HEK293 (cell line): ENCODE results near the gene EXOSC1.

ENCODE experiments used
- CTCF ChIA-PET: fragments of 350-600 bp; formaldehyde crosslinking; extraction: SDS; loops from one replicate; lab custom pipeline; 2021; ENCODE audit warnings: antibody characterized with exemption; lab: Yijun Ruan, JAX
- POLR2A ChIA-PET: fragments of 300-600 bp; formaldehyde crosslinking; extraction: SDS; loops from one replicate; lab custom pipeline; 2020; ENCODE audit warnings: antibody characterized with exemption, inconsistent platforms; lab: Yijun Ruan, JAX
- H3K27ac ChIP-seq: fragments of 200-500 bp; sonication (Bioruptor generic); 2 replicates; pipeline ENCODE4 v1.5.1; 2014; ENCODE audit warnings: low read depth, low read length, control low read depth, inconsistent platforms; ENCODE audit errors: extremely low read depth
- H3K36me3 ChIP-seq, 2 experiments: fragments of 200-500 bp in 1 of 2; sonication (Bioruptor generic) in 1 of 2; 1 replicate in 1 of 2; 2 replicates in 1 of 2; pipeline ENCODE4 v1.5.1; 2014 to 2017; ENCODE audit warnings: inconsistent platforms in 2 of 2, low read length in 2 of 2; ENCODE audit not compliant: control insufficient read depth in 2 of 2, insufficient read depth in 1 of 2
- H3K4me1 ChIP-seq: fragments of 200-500 bp; sonication (Bioruptor generic); 2 replicates; pipeline ENCODE4 v1.5.1; 2014; ENCODE audit warnings: mild to moderate bottlenecking, low read length, inconsistent platforms; ENCODE audit not compliant: control insufficient read depth, insufficient read depth
- H3K4me3 ChIP-seq: 2 replicates; pipeline ENCODE4 v1.5.1; 2011; ENCODE audit warnings: low read depth, mild to moderate bottlenecking, control low read depth, low read length, moderate library complexity
- H3K9me3 ChIP-seq: fragments of 200-500 bp; sonication (Bioruptor generic); 2 replicates; pipeline ENCODE4 v1.5.1; 2014; ENCODE audit warnings: low read depth, low read length, inconsistent platforms; ENCODE audit not compliant: control insufficient read depth, insufficient read depth
- MYNN ChIP-seq: fragments of 450-650 bp; formaldehyde crosslinking; IDR thresholded peaks from 2 replicates; pipeline ENCODE4 v1.5.1; 2016; ENCODE audit warnings: missing biosample characterization, missing genetic modification characterization, borderline replicate concordance
- PBX3 ChIP-seq: sonication (generic); formaldehyde crosslinking; IDR thresholded peaks from 2 replicates; pipeline ENCODE4 v1.8.1; 2022; ENCODE audit warnings: mild to moderate bottlenecking, moderate library complexity, missing genetic modification reagents
- REST ChIP-seq: fragments of 450-650 bp; formaldehyde crosslinking; IDR thresholded peaks from 2 replicates; pipeline ENCODE4 v1.5.1; 2016; ENCODE audit warnings: missing biosample characterization, missing genetic modification characterization
- SP7 ChIP-seq: fragments of 450-650 bp; formaldehyde crosslinking; IDR thresholded peaks from 2 replicates; pipeline ENCODE4 v1.5.1; 2016; ENCODE audit warnings: missing biosample characterization, missing genetic modification characterization
- WT1 ChIP-seq: fragments of 450-650 bp; formaldehyde crosslinking; IDR thresholded peaks from 2 replicates; pipeline ENCODE4 v1.5.1; 2016; ENCODE audit warnings: missing biosample characterization, missing genetic modification characterization
- YY2 ChIP-seq: fragments of 450-650 bp; formaldehyde crosslinking; IDR thresholded peaks from 2 replicates; pipeline ENCODE4 v1.5.1; 2016; ENCODE audit warnings: missing biosample characterization, missing genetic modification characterization
- ZBTB11 ChIP-seq: fragments of 450-650 bp; formaldehyde crosslinking; conservative IDR thresholded peaks from 2 replicates; pipeline ENCODE4 v1.5.1; 2016; ENCODE audit warnings: low read depth, missing biosample characterization, missing genetic modification characterization
- ZNF121 ChIP-seq: fragments of 450-650 bp; formaldehyde crosslinking; IDR thresholded peaks from 2 replicates; pipeline ENCODE4 v1.5.1; 2016; ENCODE audit warnings: missing biosample characterization, missing genetic modification characterization
- ZNF335 ChIP-seq: fragments of 450-650 bp; formaldehyde crosslinking; conservative IDR thresholded peaks from 2 replicates; pipeline ENCODE4 v1.5.1; 2016; ENCODE audit warnings: missing biosample characterization, missing genetic modification characterization
- ZNF350 ChIP-seq: fragments of 450-650 bp; formaldehyde crosslinking; IDR thresholded peaks from 2 replicates; pipeline ENCODE4 v1.5.0; 2017; ENCODE audit warnings: missing biosample characterization, mild to moderate bottlenecking, missing genetic modification characterization
- ZNF366 ChIP-seq: fragments of 450-650 bp; formaldehyde crosslinking; conservative IDR thresholded peaks from 2 replicates; pipeline ENCODE4 v1.5.1; 2016; ENCODE audit warnings: missing biosample characterization, missing genetic modification characterization
- ZNF391 ChIP-seq: fragments of 450-650 bp; formaldehyde crosslinking; IDR thresholded peaks from 2 replicates; pipeline ENCODE4 v1.5.1; 2016; ENCODE audit warnings: low read depth, missing biosample characterization, missing genetic modification characterization, borderline replicate concordance
- ZNF518A ChIP-seq: fragments of 450-650 bp; formaldehyde crosslinking; conservative IDR thresholded peaks from 2 replicates; pipeline ENCODE4 v1.5.1; 2016; ENCODE audit warnings: low read depth, missing biosample characterization, missing genetic modification characterization
- ZNF521 ChIP-seq: fragments of 450-650 bp; formaldehyde crosslinking; IDR thresholded peaks from 2 replicates; pipeline ENCODE4 v1.5.1; 2017; ENCODE audit warnings: missing biosample characterization, mild to moderate bottlenecking, missing genetic modification characterization
- ZNF830 ChIP-seq: fragments of 450-650 bp; IDR thresholded peaks from 2 replicates; pipeline ENCODE4 v1.5.0; 2018; ENCODE audit warnings: missing biosample characterization, missing genetic modification characterization, low read depth, mild to moderate bottlenecking, moderate library complexity

EXOSC1 gene

GRCh38 chr10:97401455-97401919 is 44.3 kb downstream of the EXOSC1 start:
- peaks cover 10 to 17% of the 10 kb centered on the region in 2 experiments; a peak in 2 of 3 replicates for H3K36me3 ChIP-seq
- no peak for TF ChIP-seq ZNF350 (tag by site-specific recombination)
- no peak for TF ChIP-seq PBX3 (CRISPR knock-in tag)
- TF ChIP-seq ZNF521: no peak
- TF ChIP-seq ZNF518A (tag by site-specific recombination): peak; percentile 10; the same call in 1 of the 2 replicates
- TF ChIP-seq ZNF391 (tag by site-specific recombination): 0 out of 2 replicates have a peak, but pooled peaks have one; percentile 30
- TF ChIP-seq YY2 (tag by site-specific recombination): no peak
- no peak for TF ChIP-seq ZNF830 (tag by site-specific recombination)
- peak; percentile 64; the same call in 1 of the 2 replicates for TF ChIP-seq WT1 (tag by site-specific recombination)
- 0 out of 2 replicates have a peak, but pooled peaks have one; percentile 49 for TF ChIP-seq ZNF121 (tag by site-specific recombination)
- 0 out of 2 replicates have a peak, but pooled peaks have one; percentile 9 for TF ChIP-seq SP7 (tag by site-specific recombination)
- no peak for TF ChIP-seq ZBTB11 (tag by site-specific recombination)
- peak; percentile 28; the same call in 1 of the 2 replicates for TF ChIP-seq MYNN (tag by site-specific recombination)
- TF ChIP-seq REST (tag by site-specific recombination): 0 out of 2 replicates have a peak, but pooled peaks have one; percentile 1
- TF ChIP-seq ZNF366 (tag by site-specific recombination): no peak
- TF ChIP-seq ZNF335 (tag by site-specific recombination): peak; percentile 91
- H3K4me3 ChIP-seq: no peak overlapping the region; the same call in 1 of the 2 replicates
- CTCF ChIA-PET: interaction anchor here (0.6 to 1.1 kb wide), 5 partner anchors 32 to 1345 kb away, joined by 3 to 6 read pairs (median 3); no protein-coding TSS in a partner anchor
- POLR2A ChIA-PET: interaction anchor here (1.2 to 2.6 kb wide), 8 partner anchors 11 to 312 kb away, joined by 3 to 18 read pairs (median 6); partner anchors contain the start of genes ARHGAP19, FRAT2 and MARVELD1
- 0 out of 2 replicates have a peak, but pooled peaks cover 4% of the 10 kb centered on the region for H3K4me1 ChIP-seq
- no peaks in the 10 kb centered on the region for H3K9me3 ChIP-seq
- H3K27ac ChIP-seq: no peak overlapping the region
